ENCODE data around the gene PROCR.
"Not testable (repeated sequence)": the region's sequence is repeated elsewhere in the genome, so short reads cannot be mapped to it uniquely, and the experiment has no call there.

The PROCR gene

DNA sequence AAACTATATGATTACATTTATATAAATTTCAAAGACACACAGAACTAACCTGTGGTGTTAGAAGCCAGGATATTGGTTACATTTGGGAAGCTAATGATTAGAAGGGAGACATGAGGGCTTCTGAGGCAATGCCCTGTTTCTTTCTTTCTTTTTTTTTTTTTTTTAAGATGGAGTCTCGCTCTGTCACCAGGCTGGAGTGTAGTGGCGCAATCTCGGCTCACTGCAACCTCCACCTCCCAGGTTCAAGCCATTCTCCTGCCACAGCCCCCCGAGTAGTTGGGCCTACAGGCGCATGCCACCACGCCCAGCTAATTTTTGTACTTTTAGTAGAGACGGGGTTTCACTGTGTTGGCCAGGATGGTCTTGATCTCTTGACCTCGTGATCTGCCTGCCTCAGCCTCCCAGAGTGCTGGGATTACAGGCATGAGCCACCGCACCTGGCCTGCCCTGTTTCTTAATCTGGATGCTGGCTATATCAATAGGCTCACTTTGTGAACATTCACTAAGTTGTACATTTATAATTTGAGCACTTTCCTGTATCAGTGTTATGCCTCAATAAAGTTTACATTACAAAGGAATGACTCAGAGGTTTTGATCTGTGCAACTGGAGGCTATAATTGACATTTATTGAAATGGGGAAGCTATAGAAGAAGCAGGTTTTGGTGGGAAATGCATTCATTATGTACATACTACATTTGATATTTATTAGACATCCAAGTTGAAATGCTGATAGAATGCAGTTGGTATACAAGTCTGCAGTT, 21.3 kb downstream of the PROCR start:
- DNase-seq, result not testable (repeated sequence)

DNA sequence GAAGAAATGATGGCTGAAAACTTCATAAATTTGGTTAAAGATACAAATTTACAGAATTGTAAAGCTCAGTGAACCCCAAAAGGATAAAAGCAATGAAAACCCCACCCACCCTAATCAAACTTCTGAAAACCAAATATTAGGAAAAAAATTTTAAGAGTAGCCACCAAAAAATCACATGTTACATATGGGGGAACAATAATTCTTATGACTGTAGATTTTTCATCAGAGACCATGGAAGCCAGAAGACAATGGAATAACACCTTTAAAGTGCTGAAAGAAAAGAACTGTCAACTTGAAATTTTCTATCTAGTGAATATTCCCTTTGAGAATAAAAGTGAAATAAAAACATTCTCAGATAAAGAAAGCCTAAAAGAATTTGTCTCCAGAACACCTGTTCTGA, 24.4 kb downstream of the PROCR start:
- DNase-seq, result no peak

DNA sequence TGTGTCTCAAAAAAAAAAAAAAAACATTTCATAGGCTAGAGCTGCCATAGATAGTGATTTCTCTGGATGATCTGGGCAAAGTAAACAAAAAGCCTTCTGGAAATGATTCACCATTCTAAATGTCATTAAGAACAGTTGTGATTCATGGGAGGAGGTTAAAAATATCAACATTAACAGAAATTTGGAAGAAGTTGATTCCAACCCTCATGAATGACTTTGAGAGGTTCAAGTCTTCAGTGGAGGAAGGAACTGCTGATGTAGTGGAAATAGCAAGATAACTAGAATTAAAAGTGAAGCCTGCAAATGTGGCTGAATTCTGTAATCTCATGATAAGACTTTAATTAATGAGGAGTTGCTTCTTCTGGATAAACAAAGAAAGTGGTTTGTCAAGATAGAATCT, 27.9 kb downstream of the PROCR start:
- DNase-seq, result no peak

DNA sequence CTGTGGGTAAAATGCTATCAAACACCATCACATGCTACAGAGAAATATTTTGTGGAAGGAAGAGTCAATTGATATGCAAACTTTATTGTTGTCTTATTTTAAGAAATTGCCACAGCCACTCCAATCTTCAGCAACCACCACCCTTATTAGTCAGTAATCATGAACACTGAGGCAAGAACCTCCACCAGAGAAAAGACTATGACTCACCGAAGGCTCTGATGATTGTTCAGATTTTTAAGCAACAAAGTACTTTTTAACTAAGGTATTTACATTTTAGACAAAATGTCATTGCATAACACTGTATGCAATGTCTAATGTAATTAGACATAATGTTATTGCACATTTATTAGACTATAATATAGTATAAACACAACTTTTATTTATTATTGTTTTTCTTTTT, 28.4 kb downstream of the PROCR start:
- DNase-seq, result no peak

DNA sequence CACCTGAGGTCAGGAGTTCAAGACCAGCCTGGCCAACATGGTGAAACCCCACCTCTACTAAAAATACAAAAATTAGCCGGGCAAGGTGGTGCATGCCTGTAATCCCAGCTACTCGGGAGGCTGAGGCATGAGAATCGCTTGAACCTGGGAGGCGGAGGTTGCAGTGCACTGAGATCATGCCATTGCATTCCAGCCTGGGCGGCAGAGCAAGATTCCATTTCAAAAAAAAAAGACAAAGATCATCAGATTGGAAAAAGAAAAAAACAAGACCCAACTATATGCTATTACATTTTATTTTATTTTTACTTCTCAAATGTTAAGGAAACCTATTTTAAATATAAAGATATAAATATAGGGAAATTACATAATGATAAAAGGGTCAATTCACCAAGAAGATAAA, 29.6 kb downstream of the PROCR start:
- DNase-seq, result not testable (repeated sequence)

DNA sequence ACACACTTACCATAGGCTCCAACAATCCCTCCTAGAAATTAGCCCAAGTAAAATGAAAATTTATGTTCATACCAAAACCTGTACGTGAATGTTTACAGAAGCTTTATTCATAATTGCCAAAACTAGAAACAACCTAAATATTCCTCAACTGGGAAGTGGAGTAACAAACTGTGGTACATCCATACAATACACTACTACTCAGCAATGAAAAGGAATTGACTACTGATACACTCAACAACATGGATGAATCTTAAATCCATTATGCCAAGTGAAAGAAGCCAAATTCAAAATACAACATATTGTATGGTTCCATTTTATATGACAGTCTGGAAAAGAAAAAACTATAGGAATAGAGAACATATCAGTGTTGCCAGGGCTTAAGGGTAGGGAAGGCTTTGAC, 34.9 kb downstream of the PROCR start:
- DNase-seq, result no peak

DNA sequence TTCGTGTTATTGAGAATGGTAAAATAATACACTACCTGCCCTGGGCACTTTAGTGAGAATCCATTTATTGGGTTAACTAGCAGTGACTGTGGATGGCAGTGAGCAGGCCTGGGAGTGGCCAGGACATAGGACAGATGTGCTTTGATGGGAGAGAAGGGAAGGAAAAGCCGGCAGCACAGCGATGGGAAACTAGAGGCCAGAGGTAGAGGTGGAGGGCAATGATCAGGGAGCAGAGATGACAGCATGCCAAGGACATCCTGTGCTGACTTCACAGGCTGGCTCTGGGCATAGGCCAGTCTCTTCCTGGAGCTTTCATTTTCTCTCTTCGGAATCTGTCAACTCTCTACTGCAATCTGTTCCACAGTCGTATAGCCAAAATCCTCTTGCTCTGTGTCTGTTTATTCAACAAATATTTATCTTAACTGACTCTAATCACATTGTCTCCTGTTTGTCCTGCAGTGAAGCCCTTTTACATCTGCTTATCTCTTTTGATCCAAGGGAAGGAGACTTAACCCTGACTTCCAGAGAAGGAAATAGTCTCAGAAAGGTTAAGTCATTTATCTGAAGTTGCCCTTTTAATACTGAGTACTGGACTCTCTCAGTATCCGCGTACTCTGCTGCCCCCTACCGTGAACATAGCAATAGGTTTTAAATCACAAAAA, 36.2 kb downstream of the PROCR start:
- peak; percentile 82 for DNase-seq

DNA sequence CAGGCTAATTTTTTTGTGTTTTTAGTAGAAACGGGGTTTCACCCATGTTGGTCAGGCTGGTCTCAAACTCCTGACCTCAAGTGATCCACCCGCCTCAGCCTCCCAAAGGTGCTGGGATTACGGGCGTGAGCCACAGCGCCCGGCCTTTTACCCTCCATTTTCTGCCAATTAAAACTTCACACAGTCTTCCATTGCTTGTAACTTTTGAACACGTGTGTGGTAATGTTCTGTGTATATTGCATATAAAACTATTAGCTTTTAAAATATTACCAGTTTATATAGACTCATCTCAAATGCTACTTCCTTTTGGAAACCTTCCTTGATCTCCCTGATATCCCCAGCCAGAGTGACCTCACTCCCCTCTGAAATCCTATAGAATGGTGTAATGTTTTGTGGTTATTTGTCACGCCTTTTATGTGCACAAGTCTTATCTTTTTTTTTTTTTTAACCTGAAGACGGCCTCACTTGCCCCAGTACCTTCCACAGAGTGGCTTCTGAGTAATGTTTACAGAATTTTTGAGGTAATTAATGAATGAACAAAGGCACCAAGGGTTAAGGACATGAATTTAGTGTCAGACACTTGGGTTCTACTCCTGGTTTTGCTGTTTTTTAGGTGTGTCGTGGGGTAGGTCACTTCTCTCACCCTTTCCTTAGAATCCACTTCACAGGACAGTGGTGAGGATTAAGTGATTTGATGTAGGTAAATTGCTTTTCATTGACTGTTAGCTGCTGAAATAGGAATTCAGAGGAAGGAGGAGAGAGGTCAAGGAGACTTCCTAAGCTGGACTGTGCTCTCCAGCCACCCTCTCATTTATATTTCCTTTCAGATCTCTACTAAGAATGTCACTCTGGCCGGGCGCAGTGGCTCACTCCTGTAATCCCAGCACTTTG, 43.4 kb downstream of the PROCR start:
- no peak for DNase-seq

DNA sequence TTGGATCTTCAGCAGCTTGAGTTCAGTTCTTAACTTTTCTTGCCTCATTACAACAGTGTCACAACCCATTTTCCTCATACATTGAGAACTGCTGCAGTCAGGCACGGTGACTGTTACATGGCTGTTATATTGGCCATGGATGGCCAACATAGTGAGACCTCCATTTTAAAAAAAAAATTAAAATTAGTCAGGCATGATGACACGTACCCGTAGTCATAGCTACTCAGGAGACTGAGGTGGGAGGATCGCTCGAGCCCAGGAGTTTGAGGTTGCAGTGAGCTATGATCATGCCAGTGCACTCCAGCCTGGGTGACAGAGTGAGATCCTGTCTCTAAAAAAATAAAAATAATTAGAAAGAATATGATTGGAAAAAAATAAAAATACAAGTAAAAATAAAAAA, 44.7 kb downstream of the PROCR start:
- DNase-seq, result no peak

DNA sequence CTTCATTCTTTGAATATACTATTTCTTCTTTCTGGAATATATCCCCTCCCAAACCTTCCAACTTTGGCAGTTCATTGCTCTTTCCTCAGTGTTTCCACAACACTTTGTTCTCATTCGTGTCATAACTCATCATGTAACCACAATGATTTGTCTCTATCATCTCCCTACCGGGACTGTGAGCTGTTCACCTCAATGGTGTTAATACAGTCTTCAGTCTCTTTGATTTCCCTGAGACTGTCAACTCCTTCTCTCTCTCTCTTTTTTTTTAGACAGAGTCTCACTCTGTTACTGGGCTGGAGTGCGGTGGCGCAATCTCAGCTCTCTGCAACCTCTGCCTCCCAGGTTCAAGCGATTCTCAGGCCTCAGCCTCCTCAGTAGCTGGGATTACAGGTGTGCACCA, 52.1 kb downstream of the PROCR start:
- DNase-seq, result no peak

DNA sequence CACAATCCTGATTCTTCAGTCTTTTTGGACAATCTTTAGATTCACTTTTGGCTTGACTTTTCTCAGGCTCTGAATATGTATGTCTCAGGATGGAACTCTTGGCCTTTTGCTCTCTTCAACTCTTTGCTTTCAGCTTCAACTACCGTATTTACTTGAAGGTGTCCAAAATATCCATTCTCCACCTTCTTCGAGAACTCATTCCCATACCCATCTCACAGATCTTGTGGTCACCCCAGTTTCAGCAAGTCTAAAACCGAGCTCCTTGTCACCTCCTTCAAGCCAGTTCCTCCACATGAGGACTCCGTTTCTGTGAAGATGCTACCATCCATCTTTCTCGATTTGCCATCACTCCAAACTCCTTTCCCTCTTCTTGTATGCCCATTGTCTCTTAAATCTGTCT, 52.7 kb downstream of the PROCR start:
- no peak for DNase-seq

DNA sequence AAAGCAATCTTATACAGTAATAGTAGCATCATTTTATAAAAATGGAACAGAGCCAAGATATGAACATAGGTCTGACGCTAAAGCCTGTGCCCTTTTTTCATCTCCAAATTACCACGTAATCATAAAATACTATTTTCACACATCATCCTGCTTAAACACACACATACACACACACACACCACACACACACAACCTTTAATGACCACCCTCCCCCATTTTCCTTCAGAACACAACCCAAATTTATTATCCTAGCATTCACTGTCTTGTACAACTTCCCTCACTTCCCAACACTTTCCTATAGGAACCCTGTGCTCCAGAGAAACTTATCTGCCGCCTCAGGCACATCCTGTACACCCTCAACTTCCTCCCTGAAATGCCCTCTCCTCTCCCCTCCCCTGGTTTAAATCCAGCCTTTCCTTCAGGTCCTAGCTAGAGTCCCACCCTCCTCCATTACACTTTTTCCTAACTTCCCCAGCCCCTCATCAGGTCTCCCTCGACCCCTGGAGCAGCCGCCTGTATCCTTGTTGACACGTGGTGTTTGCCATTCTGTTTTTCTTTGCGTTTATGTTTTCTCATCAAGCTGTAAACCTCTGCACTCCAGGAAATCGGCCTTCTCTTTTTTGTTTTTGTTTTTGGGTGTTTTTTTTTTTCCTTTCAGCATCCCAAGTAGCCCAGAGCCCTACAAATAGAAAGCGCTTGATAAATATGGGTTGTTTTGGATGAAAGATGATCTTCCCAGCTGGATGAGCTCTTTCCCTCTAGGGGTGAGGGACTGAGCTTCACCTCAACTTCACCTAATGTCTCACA, 53.6 kb downstream of the PROCR start:
- no peak for DNase-seq

DNA sequence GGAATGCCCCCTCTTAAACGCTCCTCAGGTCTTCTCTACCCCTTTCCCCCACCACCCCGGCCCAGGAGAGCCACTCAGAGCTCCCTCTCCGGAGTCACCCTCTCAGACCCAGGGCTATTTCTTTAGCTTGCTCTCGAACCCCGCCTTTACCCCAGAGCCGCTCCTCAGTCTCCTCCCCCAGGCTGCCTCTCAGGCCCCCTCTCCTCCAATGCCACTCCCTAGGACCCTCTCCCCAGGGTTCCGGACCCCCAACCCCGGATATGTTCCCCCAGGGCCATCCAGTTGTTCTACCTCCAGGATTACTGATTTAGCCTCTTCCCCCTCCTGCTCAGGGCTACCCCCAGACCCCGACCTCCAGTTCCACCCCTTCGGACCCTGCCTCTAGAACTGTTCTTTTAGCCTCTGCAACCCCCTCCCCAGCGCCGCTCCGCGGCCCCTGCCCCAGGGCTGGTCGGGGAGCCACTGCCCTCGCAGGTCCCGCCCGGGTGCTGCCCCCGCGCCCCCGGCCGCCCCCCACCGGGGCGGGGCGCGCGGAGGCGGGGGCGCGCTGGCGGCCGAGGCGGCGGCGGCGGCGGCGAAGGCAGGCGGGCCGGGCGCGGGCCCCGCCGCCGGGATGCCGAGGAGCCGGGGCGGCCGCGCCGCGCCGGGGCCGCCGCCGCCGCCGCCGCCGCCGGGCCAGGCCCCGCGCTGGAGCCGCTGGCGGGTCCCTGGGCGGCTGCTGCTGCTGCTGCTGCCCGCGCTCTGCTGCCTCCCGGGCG, 54.4 kb downstream of the PROCR start, which contains the start of gene MMP24:
Gene MMP24 (plus strand): TSS at position 565 of the 758 bp plus-strand sequence. CDS start 49 bp downstream, at position 614.
- no peak for DNase-seq
